Measurements from ENCODE around the gene TFCP2. TPM values are rescaled to one million over a fixed set of nuclear protein-coding genes. Genes with fewer than 3 reads are reported as not detected.

TFCP2 gene
- total RNA-seq, 1 experiment from 2014 or later = 25.7 TPM

GRCh38 chr12:51205350-51205749 lies 32.4 kb upstream of the TFCP2 start:
- no peaks in the 10 kb centered on the region for H3K27me3 ChIP-seq (ENCODE audit: insufficient read depth, low read depth)
- BruUV-seq (replicated peaks) = no TSS peak
- TF ChIP-seq EZH2 (IDR thresholded peaks at IDR 0.05; ENCODE audit: low read depth) (no peak), CTCF (conservative IDR thresholded peaks at IDR 0.05) (no peak)
- DNase-seq = no peak
- 0 out of 2 replicates have a peak, but pooled peaks cover 5% of the 10 kb centered on the region for H3F3A ChIP-seq (ENCODE audit: insufficient read depth, low read depth)
- POLR2A ChIA-PET (ENCODE audit: unreplicated experiment) = interaction anchor here (0.7 kb wide), 1 partner anchor 76 kb away, joined by 3 read pairs; no protein-coding TSS in a partner anchor
- H3K9me2 ChIP-seq (ENCODE audit: insufficient read depth) = no peaks in the 10 kb centered on the region
- no peaks in the 10 kb centered on the region for H3K79me2 ChIP-seq (ENCODE audit: low read depth)
- H2AFZ ChIP-seq = no peak overlapping the region
- H3K4me3 ChIP-seq = no peak overlapping the region
- intact Hi-C loops (cut with micrococcal nuclease; ENCODE audit: unreplicated experiment) = no loop called here
- no peak overlapping the region for H3K4me2 ChIP-seq
- CTCF ChIA-PET = no interaction called here
- H4K20me1 ChIP-seq (ENCODE audit: insufficient read depth) = no peaks in the 10 kb centered on the region
- no peak overlapping the region for H3K27ac ChIP-seq
- H3K4me1 ChIP-seq (replicated peaks; ENCODE audit: insufficient read depth) = no peaks in the 10 kb centered on the region
- no peaks in the 10 kb centered on the region for H3K36me3 ChIP-seq (ENCODE audit: low read depth)
- no peaks in the 10 kb centered on the region for H3K9me3 ChIP-seq (ENCODE audit: insufficient read depth, low read depth)

GRCh38 chr12:51202718-51203117 lies 29.8 kb upstream of the TFCP2 start:
- Histone ChIP-seq H3K9me2 (ENCODE audit: insufficient read depth) (no peaks in the 10 kb centered on the region), H3K4me3 (no peak overlapping the region), H3K4me2 (no peak overlapping the region), H3K9me3 (ENCODE audit: insufficient read depth, low read depth) (no peaks in the 10 kb centered on the region), H3K27me3 (ENCODE audit: insufficient read depth, low read depth) (no peaks in the 10 kb centered on the region), H3K4me1 (replicated peaks; ENCODE audit: insufficient read depth) (no peaks in the 10 kb centered on the region), H2AFZ (no peak overlapping the region), H3K79me2 (ENCODE audit: low read depth) (no peaks in the 10 kb centered on the region), H4K20me1 (ENCODE audit: insufficient read depth) (no peaks in the 10 kb centered on the region), H3K36me3 (ENCODE audit: low read depth) (no peaks in the 10 kb centered on the region), H3F3A (ENCODE audit: insufficient read depth, low read depth) (0 out of 2 replicates have a peak, but pooled peaks cover 5% of the 10 kb centered on the region), H3K27ac (no peak overlapping the region)
- CTCF ChIA-PET = no interaction called here
- no peak for TF ChIP-seq CTCF (conservative IDR thresholded peaks at IDR 0.05)
- no peak for TF ChIP-seq EZH2 (IDR thresholded peaks at IDR 0.05; ENCODE audit: low read depth)
- no peak for DNase-seq
- no TSS peak for BruUV-seq (replicated peaks)
- intact Hi-C loops (cut with micrococcal nuclease; ENCODE audit: unreplicated experiment) = no loop called here
- POLR2A ChIA-PET (ENCODE audit: unreplicated experiment) = no interaction called here

GRCh38 chr12:51200806-51201205 lies 27.9 kb upstream of the TFCP2 start:
- intact Hi-C loops (cut with micrococcal nuclease; ENCODE audit: unreplicated experiment) = no loop called here
- Histone ChIP-seq H3K9me2 (ENCODE audit: insufficient read depth) (no peaks in the 10 kb centered on the region), H3K4me1 (replicated peaks; ENCODE audit: insufficient read depth) (no peaks in the 10 kb centered on the region), H2AFZ (no peak overlapping the region), H4K20me1 (ENCODE audit: insufficient read depth) (no peaks in the 10 kb centered on the region), H3K9me3 (ENCODE audit: insufficient read depth, low read depth) (no peaks in the 10 kb centered on the region), H3K27me3 (ENCODE audit: insufficient read depth, low read depth) (no peaks in the 10 kb centered on the region), H3K36me3 (ENCODE audit: low read depth) (no peaks in the 10 kb centered on the region), H3K4me3 (no peak overlapping the region), H3K27ac (no peak overlapping the region), H3K79me2 (ENCODE audit: low read depth) (no peaks in the 10 kb centered on the region), H3K4me2 (no peak overlapping the region), H3F3A (ENCODE audit: insufficient read depth, low read depth) (0 out of 2 replicates have a peak, but pooled peaks cover 5% of the 10 kb centered on the region)
- TF ChIP-seq CTCF (conservative IDR thresholded peaks at IDR 0.05) (no peak), EZH2 (IDR thresholded peaks at IDR 0.05; ENCODE audit: low read depth) (no peak)
- POLR2A ChIA-PET (ENCODE audit: unreplicated experiment) = no interaction called here
- no peak for DNase-seq
- CTCF ChIA-PET = no interaction called here
- no TSS peak for BruUV-seq (replicated peaks)
